ENCODE results near the gene NPAS4.

Gene NPAS4

GRCh38 chr11:66475349-66476172 is 54.7 kb downstream of the NPAS4 start:
- DNase-seq (ENCODE audit: low read depth in 4 of 4, low spot score in 1 of 4), result no peak
